HL-60/S4 (cell line): Measurements from ENCODE around the gene AGAP1.

ENCODE experiments used
- in situ Hi-C: fragments of 300-500 bp; cut with MboI; formaldehyde crosslinking; loops from 2 replicates; pipeline ENCODE4 v1.14.3; 2022; ENCODE audit warnings: low sequenced_read_pairs

Gene AGAP1

GRCh38 chr2:235530735-235531134 lies 36.9 kb downstream of the AGAP1 start:
- in situ Hi-C loops = no loop called here

DNA sequence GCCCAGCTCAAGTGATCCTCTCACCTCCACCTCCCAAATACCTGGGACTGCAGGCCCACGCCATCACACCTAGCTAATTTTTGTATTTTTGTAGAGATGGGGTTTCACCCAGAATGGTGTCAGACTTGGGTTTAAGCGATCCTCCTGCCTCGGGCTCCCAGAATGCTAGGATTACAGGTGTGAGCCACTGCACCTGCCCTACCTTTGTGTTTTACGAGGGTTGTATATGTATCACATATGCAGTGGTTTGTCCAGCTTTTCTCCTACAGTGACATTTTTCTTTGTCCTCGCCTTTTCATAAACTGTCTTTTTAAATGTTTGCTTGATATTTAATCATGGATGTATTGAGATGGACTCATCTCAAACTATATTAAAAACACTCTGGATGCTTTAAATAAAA lies 38.5 kb downstream of the AGAP1 start:
- in situ Hi-C loops = no loop called here

DNA sequence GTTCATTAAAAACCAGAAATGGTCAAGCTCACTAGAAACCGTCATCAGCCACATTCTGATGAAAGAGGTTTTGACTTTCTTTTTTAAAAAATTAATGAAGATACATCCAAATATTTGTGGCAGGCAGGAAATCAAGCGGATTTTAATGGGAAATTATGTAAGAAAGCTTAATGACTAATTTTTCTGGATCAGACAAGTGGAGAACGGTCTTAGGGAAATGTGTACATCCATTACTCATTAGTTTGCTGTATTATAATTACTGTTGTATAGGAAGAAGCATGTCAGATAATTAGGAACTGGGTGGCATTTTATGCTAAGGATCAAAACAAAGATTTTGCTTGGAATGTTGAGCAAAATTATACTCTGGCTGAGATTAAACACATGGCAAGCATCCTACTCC lies 39.4 kb downstream of the AGAP1 start:
- in situ Hi-C loops = no loop called here

GRCh38 chr2:235533616-235534385 lies 40.0 kb downstream of the AGAP1 start:
- in situ Hi-C loops = no loop called here

DNA sequence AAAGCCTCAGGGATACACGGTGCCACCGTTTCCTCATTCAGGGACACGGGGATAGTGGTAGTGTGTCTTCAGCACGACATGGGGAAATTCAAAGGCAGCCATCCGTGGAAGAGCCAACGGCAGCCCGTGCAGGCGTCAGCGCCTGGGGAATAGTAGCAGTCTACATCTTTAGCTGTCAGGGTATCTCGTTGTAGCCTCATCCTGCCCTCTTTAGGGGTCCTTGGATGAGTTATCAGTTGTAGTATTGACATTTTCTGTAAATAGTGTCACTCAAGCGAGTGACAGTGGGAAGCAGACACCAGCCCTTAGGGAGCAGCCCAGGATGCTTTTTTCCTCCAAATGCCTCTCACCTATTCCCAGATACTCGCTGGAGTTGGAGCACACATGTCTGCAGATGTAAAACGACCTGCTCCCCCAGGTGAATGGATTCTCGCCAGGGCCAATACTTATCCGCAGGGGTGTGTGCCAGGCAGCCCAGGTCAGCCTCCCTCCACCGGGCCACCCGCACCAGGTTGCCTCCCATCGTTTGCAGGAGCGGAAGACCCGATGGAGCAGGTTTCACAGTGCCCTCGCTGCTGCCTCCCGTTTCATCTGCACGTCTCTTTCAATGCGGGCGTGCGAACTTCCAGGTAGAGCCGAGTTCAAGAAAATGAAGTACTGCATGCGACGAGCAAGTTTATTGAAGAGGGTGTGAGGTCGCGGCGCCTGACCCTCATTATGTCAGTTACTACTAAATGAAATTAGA lies 41.0 kb downstream of the AGAP1 start:
- in situ Hi-C loops = no loop called here

- in situ Hi-C loops = no loop called here
Measured at GRCh38 chr2:235535423-235536130, 41.7 kb downstream of the AGAP1 start.

- in situ Hi-C loops = no loop called here
Measured at GRCh38 chr2:235536711-235537110, 42.9 kb downstream of the AGAP1 start.

- in situ Hi-C loops = no loop called here
Measured at GRCh38 chr2:235537186-235537585, 43.3 kb downstream of the AGAP1 start.

- in situ Hi-C loops = no loop called here
Measured at GRCh38 chr2:235537587-235537986, 43.7 kb downstream of the AGAP1 start.

- in situ Hi-C loops = no loop called here
Measured at GRCh38 chr2:235538144-235538639, 44.3 kb downstream of the AGAP1 start.

DNA sequence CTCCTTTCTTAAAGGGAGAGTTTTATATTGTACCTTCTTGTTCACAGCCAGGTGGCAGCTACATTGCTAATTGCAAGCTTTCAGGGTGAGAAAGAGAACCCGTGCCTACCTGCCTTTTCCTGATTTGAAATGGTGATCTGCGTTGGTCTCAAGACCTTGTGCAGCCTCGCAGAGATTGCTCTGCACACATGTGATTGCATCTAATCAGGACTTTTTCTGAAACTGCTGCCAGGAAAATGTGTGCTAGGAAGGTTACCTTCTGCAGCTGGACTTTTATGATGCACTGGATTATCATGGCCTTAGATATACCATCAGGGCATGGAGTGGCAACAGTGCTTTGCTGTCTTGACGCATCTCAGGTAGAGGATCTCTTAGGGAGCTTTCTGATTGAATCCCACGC lies 45.1 kb downstream of the AGAP1 start:
- in situ Hi-C loops = no loop called here

DNA sequence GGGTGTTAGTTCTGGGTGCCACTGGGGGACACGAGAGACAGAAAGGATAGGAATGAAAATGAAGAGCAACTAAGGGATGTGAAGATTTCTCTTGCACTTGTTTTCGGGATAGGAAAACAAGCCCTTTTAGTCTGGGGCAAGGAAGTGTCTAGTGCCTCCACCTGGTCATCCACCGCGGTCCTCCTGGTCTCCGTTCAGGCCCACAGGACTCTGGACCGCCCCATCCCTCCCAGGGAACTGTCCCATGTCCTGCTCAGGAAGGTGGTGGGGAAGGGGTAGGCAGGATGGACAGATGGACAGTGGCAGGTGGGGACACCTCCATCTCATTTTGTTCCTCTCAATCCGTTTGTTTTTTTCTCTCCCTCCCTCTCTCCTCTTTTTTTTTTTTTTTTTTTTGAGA lies 45.9 kb downstream of the AGAP1 start:
- in situ Hi-C loops = no loop called here

DNA sequence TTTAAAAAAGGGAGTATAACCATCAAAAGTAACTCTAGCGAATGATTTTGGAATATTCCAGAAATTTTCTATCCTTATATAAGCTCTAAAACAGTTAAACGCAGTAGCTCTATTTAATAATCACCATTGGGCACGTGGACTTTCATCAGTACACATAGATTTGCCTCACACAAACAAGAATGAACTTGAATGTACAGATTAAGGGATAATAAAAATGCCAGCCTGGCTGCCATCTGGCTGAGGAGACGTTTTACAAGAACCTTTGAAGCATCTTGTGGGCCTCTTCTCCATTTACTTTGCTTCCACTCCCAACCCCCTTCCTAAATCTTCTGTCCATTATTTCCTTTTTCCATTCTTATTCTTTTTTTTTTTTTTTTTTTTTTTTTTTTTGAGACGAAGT lies 47.2 kb downstream of the AGAP1 start:
- in situ Hi-C loops = no loop called here

DNA sequence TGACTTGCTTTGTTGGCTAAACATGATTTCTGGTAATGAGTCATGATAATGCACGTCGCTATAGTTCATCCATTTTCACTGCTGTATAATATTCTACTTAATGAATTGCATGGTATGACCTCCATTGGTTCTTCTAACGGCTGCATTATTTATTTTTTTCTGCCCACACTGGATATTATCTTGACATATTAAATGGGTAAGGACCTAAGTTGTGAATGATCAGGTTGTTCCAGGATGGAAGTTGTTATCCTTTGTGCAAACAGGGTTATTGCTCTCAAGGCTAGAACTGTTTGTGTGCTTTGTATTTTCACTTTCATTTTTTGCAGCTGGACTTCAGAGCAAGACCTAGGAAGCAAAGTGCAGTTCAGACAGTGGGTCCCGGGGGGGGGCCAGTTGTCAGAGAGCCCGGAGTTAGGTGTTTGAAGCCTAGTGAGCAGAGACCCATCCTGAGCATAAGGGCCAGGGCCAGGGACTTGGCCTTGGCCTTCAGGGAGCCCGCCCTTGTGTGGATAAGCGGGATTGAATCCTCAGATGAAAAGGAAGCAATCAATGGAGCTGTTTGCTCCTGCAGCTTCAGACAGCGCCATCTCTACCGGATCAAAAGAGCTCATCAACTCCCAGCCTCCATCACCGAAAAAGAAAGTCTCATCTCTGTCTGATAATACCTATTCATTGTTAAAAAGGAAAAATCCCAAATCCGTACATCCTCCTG lies 48.2 kb downstream of the AGAP1 start:
- in situ Hi-C loops = no loop called here

DNA sequence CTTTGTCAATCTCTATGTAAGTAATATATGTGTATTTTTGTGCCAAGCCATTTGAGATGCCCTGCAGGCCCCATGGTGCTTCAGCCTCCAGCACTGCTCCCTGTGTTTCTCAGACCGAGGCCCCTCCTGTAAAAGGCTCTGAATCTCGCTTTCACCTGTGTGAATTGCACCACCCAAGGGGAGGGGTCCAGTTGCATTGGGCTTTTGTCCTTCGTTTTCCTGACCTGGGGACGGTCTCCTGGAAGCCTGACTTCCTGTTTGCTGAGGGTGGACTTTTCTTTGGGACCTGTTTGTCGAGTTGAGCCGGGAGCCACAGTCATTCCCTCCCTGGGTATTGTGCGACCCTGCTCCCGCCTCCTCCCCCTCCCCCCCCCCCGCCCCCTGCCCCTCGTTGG lies 48.9 kb downstream of the AGAP1 start:
- in situ Hi-C loops = no loop called here

DNA sequence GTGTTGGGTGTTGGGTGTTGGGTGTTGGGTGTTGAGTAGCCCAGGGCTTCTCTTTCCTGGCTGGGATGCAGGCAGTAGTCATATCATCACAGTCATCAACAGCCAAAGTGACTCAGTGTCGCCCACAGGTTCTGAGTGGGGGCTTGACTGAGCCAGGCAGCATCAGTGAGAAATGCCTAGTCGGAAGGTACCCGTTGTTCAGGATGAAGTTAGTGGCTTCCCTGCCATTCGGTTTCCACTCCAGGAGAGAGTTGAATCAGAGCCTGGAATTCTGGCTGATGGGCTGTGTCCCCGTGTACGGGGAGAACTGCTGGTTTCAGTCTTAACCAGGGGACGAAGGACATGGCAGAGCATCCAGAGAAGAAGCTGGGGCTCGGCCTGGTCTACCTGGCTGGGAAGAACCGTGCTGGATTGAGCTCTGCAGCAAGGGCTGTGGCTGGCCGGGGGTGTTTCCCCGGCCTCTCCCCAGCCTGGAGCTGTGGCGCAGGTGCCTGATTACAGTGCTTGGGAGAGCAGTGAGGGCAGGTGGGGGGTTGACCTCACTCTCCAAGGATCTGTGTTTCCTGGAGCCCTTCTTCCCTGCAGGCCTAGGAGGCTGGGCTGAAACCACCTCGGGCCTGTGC lies 49.4 kb downstream of the AGAP1 start:
- in situ Hi-C loops = no loop called here

DNA sequence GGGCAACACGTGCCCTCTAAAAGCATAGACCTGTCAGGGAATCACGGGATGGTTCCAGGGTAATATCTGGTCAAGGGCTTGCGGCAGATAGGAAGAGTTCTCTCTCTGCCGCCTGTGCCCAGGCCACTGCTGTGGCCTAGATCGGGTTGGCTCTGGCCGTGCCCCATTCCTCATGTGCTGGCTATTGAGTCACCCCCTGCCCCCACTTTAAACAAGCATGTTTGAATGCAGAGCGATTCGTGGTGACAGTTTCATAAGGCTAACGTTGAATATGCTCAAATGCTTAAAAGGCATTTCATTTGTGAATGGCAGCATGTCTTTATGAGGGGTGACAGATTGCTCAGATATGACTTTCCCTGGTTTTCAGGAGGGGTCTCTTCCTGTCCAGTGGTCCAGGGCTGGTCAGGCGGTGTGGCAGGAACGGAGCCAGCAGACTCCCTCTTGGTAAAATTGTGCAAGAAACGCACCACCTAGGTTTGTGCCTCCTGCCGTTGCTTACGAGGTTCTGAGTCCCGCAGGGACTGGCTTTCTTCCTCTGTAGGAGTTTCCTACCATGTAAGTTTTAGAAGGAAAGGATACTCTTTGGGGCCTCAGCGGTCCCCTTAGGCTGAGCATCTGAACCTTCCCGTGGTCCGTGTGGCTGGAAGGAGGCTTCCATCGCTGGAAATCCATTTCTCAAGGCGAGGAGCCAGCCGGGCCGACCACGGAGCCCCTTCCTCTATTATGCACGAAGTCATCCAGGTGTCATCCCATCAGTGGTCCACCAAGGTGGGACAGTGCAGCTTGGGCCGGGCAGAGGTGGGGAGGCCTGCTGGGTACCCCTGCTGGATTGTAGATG lies 50.2 kb downstream of the AGAP1 start:
- in situ Hi-C loops = no loop called here

DNA sequence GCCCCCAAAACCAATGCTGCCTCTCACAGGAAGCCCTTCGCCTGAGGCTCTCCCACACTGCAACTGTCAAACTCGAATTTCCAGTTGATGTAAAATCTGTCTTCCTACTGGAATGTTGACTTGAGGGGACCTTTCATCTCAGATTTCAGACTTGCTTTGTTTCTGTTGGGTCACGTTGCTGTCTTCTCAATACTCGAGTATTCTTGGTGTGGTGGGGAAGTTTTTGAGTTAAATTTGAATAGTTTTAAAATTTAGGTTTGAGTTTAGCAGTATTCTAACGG lies 50.8 kb downstream of the AGAP1 start:
- in situ Hi-C loops = no loop called here

DNA sequence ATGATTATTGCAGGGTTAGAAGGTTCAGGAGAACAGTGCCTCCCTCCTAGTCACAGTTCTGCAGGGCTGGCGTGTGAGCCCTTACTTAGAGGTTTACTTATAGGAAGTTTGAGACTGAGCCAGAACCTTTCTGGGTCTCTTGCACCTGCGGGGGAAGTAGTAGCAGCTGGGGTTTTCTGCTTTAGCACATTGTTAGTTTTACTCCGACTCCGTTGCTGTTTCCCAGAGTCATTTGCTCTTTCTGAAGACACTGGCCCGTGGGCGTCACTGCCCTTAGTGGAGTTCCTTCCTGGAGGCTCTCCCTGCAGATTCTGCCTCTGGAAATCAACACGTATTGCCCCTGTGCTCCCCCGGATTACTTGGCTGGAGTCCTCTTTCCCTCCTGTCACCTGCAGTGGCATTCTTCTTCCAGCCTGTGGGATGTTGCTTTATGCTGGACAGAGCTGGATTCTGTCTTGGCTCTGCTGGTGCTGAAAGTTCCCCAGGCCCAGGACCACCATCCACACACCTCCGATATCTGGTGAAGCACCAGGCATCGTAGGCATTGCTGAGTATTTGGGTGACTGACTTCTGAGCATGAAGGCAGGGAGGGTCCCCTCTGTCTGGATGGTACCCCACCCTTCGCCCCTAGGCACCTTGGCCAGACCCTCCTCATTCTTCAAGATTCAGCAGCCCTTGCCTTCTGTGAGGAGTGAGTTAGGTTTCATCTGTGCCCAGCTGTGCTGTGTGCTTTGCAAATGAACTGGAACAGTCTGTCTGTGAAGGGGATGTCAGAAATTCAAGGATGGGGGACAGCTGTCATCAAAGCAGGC lies 51.7 kb downstream of the AGAP1 start:
- in situ Hi-C loops = no loop called here
